GM19467 (cell line): ENCODE measurements around the gene TRAF5.

ENCODE experiments used
- ATAC-seq: cut with Tn5 transposase; IDR thresholded peaks from one replicate; pipeline ENCODE4 v1.9.1; 2021; ENCODE audit warnings: mild to moderate bottlenecking, moderate library complexity; ENCODE audit not compliant: unreplicated experiment

The TRAF5 gene

GRCh38 chr1:211416628-211417323 lies 90.1 kb downstream of the TRAF5 start:
- ATAC-seq: peak; percentile 63

- no peak for ATAC-seq
Observed at GRCh38 chr1:211420389-211420788, 93.8 kb downstream of the TRAF5 start.

- no peak for ATAC-seq
Observed at GRCh38 chr1:211420845-211421454, 94.3 kb downstream of the TRAF5 start.

GRCh38 chr1:211424018-211424417 lies 97.4 kb downstream of the TRAF5 start:
- ATAC-seq: no peak
